GM19035 (cell line): ENCODE measurements around the gene DTNB.

ENCODE experiments used
- ATAC-seq: cut with Tn5 transposase; IDR thresholded peaks from one replicate; pipeline ENCODE4 v1.9.1; 2021; ENCODE audit not compliant: unreplicated experiment

Gene DTNB

GRCh38 chr2:25473758-25474340 is 199.5 kb downstream of the DTNB start:
- ATAC-seq: no peak

- ATAC-seq: no peak
Observed at GRCh38 chr2:25473131-25473530, 200.2 kb downstream of the DTNB start.

GRCh38 chr2:25470806-25471205 is 202.6 kb downstream of the DTNB start:
- no peak for ATAC-seq

DNA sequence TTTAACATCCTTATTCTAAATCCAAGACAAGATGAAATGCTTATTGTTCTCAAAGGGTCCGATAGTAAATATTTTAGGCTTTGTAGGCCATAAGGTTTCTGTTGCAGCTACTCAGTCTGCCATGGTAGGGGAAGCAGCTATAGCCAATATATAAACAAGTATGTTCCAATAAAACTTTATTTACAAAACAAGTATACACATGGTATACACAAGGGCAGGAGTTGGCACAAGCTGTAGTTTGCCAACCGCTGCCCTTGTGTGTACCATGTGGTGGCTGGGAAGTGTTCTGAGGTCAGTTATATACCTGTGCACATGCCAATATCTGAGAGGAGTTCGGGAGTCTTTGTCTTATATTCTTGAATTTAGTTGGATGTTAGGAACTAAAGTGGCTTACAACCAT is 205.6 kb downstream of the DTNB start:
- ATAC-seq: no peak

- no peak for ATAC-seq
Observed at GRCh38 chr2:25462021-25462420, 211.4 kb downstream of the DTNB start.

DNA sequence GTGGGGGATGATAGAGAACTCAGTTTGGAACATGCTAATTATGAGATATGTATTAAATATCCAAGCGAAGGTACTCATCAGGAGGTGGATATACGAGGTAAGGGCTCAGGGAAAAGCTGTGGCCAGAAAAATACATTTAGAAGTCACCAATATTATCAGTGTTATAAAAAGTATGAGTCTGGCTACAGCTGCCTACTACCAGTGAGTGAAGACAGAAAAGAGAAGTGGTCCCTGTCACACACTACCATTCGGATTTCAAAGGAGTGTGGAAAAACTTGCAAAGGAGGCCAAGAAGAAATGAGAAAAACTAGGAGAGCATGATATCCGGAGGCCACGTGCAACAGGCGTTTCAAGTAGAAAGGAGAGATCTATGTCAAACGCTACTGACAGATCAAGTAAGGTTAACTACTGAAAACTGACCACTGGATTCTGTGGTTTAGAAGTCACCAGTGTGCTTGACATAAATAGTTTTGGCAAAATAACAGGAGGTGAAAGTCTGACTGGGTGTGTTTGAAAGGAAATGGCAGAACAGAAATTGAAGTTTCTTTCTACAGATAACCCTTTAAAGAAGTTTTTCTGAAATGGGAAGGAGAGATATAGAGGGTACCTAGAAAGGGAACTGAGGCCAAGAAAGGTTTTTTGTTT is 213.0 kb downstream of the DTNB start:
- ATAC-seq: no peak

DNA sequence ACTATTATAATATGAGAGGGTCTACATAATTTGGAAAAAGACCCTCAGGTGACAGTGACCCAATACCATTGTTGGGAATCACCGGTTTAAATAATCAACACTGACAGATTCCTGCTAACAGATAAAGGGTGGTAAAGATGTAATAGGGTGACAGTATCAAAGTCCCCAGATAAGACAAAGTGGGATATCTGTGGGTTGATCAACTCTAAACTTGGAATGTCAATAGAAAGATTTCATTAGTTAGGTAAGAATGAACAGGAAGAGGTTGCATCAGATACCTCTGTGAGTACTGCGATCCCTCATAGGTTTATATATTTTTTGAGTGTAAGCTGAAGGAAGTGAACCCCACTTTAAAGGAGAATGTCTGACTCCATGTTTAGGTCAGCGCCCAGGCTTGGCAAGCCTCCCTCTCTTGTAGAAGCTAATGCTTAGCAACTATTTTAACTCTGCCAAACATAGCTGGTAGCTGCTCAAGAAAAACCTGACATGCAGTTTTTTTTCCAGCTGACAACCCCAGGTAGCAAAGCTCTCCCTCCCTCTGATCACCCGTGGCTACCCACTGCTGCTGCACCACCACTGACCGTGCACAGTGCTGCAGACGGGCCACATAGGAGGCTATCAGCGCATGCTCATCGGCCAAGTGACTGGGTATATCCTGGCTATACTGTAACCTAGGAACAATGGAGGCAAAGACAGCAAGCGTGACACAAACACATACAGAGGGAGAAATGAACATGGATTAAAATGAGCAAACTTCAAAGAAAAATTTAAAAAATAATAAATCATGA is 218.4 kb downstream of the DTNB start:
- no peak for ATAC-seq

GRCh38 chr2:25453199-25453905 is 220.0 kb downstream of the DTNB start:
- ATAC-seq: peak; percentile 85

DNA sequence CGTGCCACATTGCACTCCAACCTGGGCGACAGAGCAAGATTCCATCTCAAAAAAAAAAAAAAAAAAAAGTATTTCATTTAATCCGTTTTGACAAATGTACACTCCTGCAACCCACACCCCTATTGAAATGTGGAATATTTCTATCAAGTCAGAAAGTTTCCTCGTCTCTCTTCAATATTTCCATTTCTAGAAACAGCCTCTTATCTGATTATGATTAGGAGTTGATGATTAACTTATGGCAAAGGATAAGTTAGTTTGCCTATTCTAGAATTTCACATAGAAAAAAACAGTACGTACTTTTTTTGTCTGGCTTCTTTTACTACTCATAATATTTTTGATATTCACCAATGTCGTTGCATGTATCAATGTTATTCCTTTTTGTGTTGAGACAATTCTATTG is 224.6 kb downstream of the DTNB start:
- no peak for ATAC-seq

DNA sequence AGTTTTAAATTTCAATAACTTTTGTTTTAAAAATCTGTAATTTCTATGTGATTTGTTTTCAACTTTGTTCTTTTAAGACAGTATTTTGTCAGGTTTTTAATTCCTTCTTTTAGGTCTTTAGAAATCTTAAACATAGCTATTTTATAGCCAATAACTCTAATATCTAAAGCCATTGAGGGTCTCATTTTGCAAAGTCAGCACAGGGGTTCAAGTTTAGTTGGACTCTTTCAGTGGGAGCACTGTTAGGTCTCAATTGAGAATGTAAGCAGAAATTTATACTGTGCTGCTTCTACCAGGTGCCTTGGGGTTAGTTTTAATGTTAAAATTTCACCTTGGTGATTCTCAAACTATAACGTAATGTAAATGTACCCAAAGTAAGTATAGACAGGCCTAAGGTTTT is 226.4 kb downstream of the DTNB start:
- ATAC-seq: no peak

DNA sequence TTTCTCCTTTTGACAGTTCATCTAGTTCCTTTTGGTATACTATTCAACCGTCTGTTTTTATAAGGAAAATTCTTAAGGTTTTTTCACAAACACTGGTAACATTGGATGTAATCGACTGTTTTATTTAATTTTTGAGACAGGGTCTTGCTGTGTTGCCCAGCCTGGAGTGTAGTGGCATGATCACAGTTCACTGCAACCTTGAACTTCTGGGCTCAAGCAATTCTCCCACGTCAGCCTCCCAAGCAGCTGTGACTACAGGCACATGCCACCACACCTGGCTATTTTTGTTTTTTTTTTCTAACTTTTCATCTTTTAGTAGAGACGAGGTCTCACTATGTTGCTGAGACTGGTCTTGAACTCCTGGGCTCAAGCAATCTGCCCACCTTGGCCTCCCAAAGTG is 227.3 kb downstream of the DTNB start:
- ATAC-seq: no peak

GRCh38 chr2:25445464-25445863 is 227.9 kb downstream of the DTNB start:
- ATAC-seq: no peak

DNA sequence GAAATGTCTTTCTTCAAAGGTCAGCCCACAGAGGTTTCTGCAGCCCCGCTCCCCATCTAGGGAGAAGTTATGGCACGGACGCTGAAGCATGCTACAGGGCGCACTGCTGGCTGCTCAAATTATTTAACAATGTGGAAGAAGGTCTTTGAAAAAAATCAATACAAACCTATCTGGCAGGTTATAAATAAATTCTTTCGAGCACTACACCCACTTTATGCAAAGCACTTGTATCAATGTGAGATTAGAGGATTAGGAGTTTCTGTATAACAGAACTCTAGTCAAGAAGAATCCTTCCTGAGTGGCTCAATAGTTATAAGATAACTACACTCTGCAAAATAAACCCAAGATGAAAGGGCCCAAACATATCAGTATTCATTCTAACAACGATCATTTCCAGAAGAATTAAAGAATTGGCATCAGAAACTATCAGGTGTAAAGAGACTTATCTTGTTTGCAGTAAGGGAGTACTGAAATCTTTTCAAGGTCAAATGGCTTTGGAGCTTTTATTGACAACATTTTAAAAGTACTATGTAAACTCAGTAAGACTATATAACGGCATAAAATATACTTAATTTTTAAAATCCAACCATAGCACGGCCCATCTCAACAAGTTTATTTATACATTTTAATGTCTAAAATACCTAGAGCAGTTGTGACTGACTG is 228.6 kb downstream of the DTNB start:
- ATAC-seq: no peak

DNA sequence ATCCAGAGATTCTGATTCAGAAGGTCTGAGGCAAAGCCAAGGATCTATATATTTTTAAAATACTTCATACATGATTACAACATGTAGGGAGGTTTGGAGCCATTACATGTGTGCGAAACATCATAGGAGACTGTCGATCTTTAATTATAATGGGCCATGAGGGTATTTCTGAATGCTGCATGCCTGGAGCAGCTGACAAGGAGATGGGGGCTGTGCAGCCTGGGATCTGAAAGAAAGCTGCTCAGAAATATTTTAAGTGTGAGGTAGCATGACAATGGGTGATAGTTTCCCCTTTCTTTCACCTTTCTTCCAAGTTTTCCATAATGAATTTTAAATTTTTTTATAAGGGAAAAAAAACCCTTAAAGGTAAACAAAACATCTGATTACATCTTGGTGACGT is 229.6 kb downstream of the DTNB start:
- ATAC-seq: no peak

GRCh38 chr2:25441353-25441752 is 232.0 kb downstream of the DTNB start:
- no peak for ATAC-seq

- no peak for ATAC-seq
Observed at GRCh38 chr2:25438793-25439192, 234.6 kb downstream of the DTNB start.

- ATAC-seq: no peak
Observed at GRCh38 chr2:25437881-25438662, 235.3 kb downstream of the DTNB start.

GRCh38 chr2:25435421-25435820 is 238.0 kb downstream of the DTNB start:
- no peak for ATAC-seq

DNA sequence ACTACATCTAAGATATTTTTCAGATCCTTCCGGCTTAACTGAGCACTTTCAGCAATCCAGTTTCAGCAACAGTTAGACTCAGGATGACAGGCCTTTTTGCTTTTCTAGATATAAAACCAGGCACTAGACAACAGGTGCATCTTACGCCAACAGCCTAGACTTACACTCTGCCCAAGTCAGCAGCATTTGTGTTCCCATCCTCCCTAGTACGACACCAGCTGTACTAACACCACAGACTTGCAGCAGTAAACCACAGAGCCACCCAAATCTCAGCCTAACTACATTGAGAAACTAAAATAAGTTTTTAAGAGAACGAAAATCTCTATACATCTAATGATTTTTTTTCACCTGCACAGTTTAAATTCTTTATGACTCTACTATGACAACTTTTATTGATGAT is 241.8 kb downstream of the DTNB start:
- no peak for ATAC-seq

- ATAC-seq: no peak
Observed at GRCh38 chr2:25430556-25430955, 242.8 kb downstream of the DTNB start.
